ENCODE results near the gene ILF2.
A peak's percentile ranks its signal among the peaks of the same experiment; 100 is the strongest.

ILF2 gene

GRCh38 chr1:153626904-153627714, 43.7 kb downstream of the ILF2 start, which contains the start of gene S100A13 (continued):
- TF ChIP-seq ZFP3 (tag by site-specific recombination; IDR thresholded peaks at IDR 0.05; ENCODE audit: low read depth) (no peak), ZNF549 (tag by site-specific recombination; IDR thresholded peaks at IDR 0.05) (no peak), PBX3 (CRISPR knock-in tag; IDR thresholded peaks at IDR 0.05) (no peak), SP3 (tag by site-specific recombination; IDR thresholded peaks at IDR 0.05) (peak; percentile 27), ZNF404 (tag by site-specific recombination; IDR thresholded peaks at IDR 0.05) (no peak), BCL11A (tag by site-specific recombination; IDR thresholded peaks at IDR 0.05; ENCODE audit: low read depth) (peak; percentile 62; the same call in 1 of the 2 replicates), MZF1 (tag by site-specific recombination; IDR thresholded peaks at IDR 0.05; ENCODE audit: borderline replicate concordance) (no peak), ZNF571 (tag by site-specific recombination; IDR thresholded peaks at IDR 0.05) (no peak), ZNF423 (tag by site-specific recombination; IDR thresholded peaks at IDR 0.05) (peak; percentile 71), ZFHX2 (tag by site-specific recombination; conservative IDR thresholded peaks at IDR 0.05) (peak; percentile 58), ZNF510 (tag by site-specific recombination; IDR thresholded peaks at IDR 0.05; ENCODE audit: insufficient replicate concordance) (no peak), ZNF704 (tag by site-specific recombination; IDR thresholded peaks at IDR 0.05) (no peak), SP7 (tag by site-specific recombination; IDR thresholded peaks at IDR 0.05) (peak; percentile 71), ZNF350 (tag by site-specific recombination; IDR thresholded peaks at IDR 0.05) (no peak), FEZF1 (tag by site-specific recombination; IDR thresholded peaks at IDR 0.05) (peak; percentile 22; the same call in 1 of the 2 replicates), RBAK (tag by site-specific recombination; IDR thresholded peaks at IDR 0.05) (no peak), HOXD13 (CRISPR knock-in tag; IDR thresholded peaks at IDR 0.05; ENCODE audit: borderline replicate concordance) (no peak), ELK4 (IDR thresholded peaks at IDR 0.05; ENCODE audit: borderline replicate concordance, low read depth, low read length) (no peak), ZNF621 (tag by site-specific recombination; IDR thresholded peaks at IDR 0.05) (no peak), ZFP41 (tag by site-specific recombination; IDR thresholded peaks at IDR 0.05; ENCODE audit: borderline replicate concordance) (no peak), ZNF148 (tag by site-specific recombination; IDR thresholded peaks at IDR 0.05; ENCODE audit: borderline replicate concordance) (no peak), KLF1 (tag by site-specific recombination; IDR thresholded peaks at IDR 0.05) (no peak; the same call in none of the 2 replicates), ZNF701 (tag by site-specific recombination; IDR thresholded peaks at IDR 0.05) (no peak), INSM2 (tag by site-specific recombination; IDR thresholded peaks at IDR 0.05) (no peak; the same call in 1 of the 2 replicates), ZNF561 (tag by site-specific recombination; IDR thresholded peaks at IDR 0.05; ENCODE audit: borderline replicate concordance) (peak; percentile 53; the same call in 1 of the 2 replicates), ZNF785 (tag by site-specific recombination; IDR thresholded peaks at IDR 0.05) (no peak), ZNF521 (tag by site-specific recombination; IDR thresholded peaks at IDR 0.05) (no peak), ZBTB1 (tag by site-specific recombination; IDR thresholded peaks at IDR 0.05) (no peak), ZNF585B (tag by site-specific recombination; IDR thresholded peaks at IDR 0.05) (no peak), OSR2 (tag by site-specific recombination; IDR thresholded peaks at IDR 0.05) (no peak), ZNF214 (tag by site-specific recombination; IDR thresholded peaks at IDR 0.05; ENCODE audit: borderline replicate concordance) (no peak), ZFP37 (tag by site-specific recombination; IDR thresholded peaks at IDR 0.05) (no peak; the same call in 1 of the 2 replicates)
